NCI-H2081 treated with DMSO at 0.1 percent for 48 hours (cell line): ENCODE data around the gene LINC00237.

Experiments used
- DNase-seq: peaks from one replicate; lab custom pipeline; 2025; lab: John Stamatoyannopoulos, UW

Gene LINC00237

GRCh38 chr20:21125072-21125848 is 19.1 kb upstream of the LINC00237 start:
- peak; percentile 51 for DNase-seq

- DNase-seq = no peak
Observed at GRCh38 chr20:21124190-21124589, 18.0 kb upstream of the LINC00237 start.

- DNase-seq = no peak
Observed at GRCh38 chr20:21118782-21119181, 12.6 kb upstream of the LINC00237 start.

- no peak for DNase-seq
Observed at GRCh38 chr20:21118138-21118537, 12.0 kb upstream of the LINC00237 start.

- DNase-seq = no peak
Observed at GRCh38 chr20:21117521-21117920, 11.4 kb upstream of the LINC00237 start.

- no peak for DNase-seq
Observed at GRCh38 chr20:21114584-21114983, 8.4 kb upstream of the LINC00237 start.

- no peak for DNase-seq
Observed at GRCh38 chr20:21113697-21114096, 7.5 kb upstream of the LINC00237 start.

GRCh38 chr20:21111416-21111815 is 5.3 kb upstream of the LINC00237 start:
- DNase-seq = no peak

- DNase-seq = no peak
Observed at GRCh38 chr20:21110811-21111210, 4.7 kb upstream of the LINC00237 start.

GRCh38 chr20:21109144-21109543 is 3.0 kb upstream of the LINC00237 start:
- no peak for DNase-seq

- no peak for DNase-seq
Observed at GRCh38 chr20:21105429-21106170, 558 bp downstream of the LINC00237 start.

GRCh38 chr20:21104921-21105320 is 1.2 kb downstream of the LINC00237 start:
- DNase-seq = no peak

- no peak for DNase-seq
Observed at GRCh38 chr20:21104466-21104761, 1.7 kb downstream of the LINC00237 start.

GRCh38 chr20:21103582-21104465 is 2.3 kb downstream of the LINC00237 start:
- no peak for DNase-seq

GRCh38 chr20:21102603-21103311 is 3.4 kb downstream of the LINC00237 start:
- no peak for DNase-seq

GRCh38 chr20:21101932-21102575 is 4.1 kb downstream of the LINC00237 start:
- DNase-seq = no peak

GRCh38 chr20:21101453-21101931 is 4.7 kb downstream of the LINC00237 start:
- no peak for DNase-seq

- no peak for DNase-seq
Observed at GRCh38 chr20:21100578-21101452, 5.3 kb downstream of the LINC00237 start.

GRCh38 chr20:21099751-21100577 is 6.2 kb downstream of the LINC00237 start:
- peak; percentile 40 for DNase-seq
